HAP-1 (cell line): ENCODE measurements around the gene C1orf226.

Experiments used
- DNase-seq, 2 experiments: peaks; one replicate each; pipeline ENCODE4 v3.0.0-alpha.2; 2016 to 2020; ENCODE audit warnings: low spot score in 2 of 2
- H3K27me3 ChIP-seq: fragments of 250-450 bp; sonication (Bioruptor Pico); 2 replicates; pipeline ENCODE4 v1.5.1; 2020; ENCODE audit warnings: low read depth, mild to moderate bottlenecking, moderate library complexity
- H3K36me3 ChIP-seq: fragments of 250-450 bp; sonication (Bioruptor Pico); replicated peaks from 2 replicates; pipeline ENCODE4 v1.5.1; 2020; ENCODE audit warnings: mild to moderate bottlenecking
- H3K4me1 ChIP-seq: fragments of 250-450 bp; sonication (Bioruptor Pico); 2 replicates; pipeline ENCODE4 v1.5.1; 2020; ENCODE audit warnings: mild to moderate bottlenecking
- H3K4me3 ChIP-seq: fragments of 250-450 bp; sonication (Bioruptor Pico); 2 replicates; pipeline ENCODE4 v1.5.1; 2020; ENCODE audit warnings: mild to moderate bottlenecking, moderate library complexity
- H3K9me3 ChIP-seq: fragments of 250-450 bp; sonication (Bioruptor Pico); 2 replicates; pipeline ENCODE4 v1.5.1; 2020; ENCODE audit warnings: mild to moderate bottlenecking, moderate library complexity
- in situ Hi-C: fragments of 300-500 bp; cut with MboI; formaldehyde crosslinking; loops from 3 replicates; pipeline ENCODE4 v1.14.3; 2020; ENCODE audit warnings: low sequenced_read_pairs, inconsistent platforms, mixed read lengths

C1orf226 gene

DNA sequence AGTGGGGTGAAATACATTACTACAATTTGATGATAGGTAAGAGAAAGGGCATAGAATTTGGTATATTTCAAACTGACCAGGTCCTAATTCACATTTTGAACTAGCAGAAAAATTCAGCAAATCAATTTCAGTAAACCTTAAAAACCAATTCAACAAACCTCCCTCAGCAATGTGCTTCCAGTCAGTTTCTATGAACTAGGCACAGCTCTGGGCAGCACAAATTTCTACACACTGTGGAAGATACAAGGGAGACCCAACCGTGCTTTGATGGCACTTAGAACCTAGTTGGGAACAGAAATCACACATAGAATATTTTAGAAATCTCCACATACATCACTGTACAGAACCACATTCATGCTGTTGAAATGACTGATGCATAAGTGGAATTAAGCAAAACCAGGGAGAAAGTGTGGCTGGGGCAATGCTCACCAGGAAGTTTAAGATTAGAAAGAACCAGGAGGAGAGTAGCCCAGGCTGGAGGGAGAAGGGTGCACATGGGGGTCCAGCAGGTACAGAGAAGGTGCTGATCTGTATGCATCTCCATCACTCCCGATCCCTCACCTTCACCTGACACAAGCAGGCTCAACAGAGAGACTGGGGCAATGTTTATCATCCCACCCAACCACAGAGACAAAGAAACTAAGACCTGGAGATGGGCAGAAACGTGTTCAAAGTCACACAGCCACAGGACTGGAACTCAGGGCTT lies 14.8 kb downstream of the C1orf226 start:
- no peak overlapping the region for H3K4me3 ChIP-seq
- 0 out of 2 replicates have a peak, but pooled peaks cover 4% of the 10 kb centered on the region for H3K4me1 ChIP-seq
- in situ Hi-C loops, result no loop called here
- DNase-seq, result no peak
- no peaks in the 10 kb centered on the region for H3K36me3 ChIP-seq
- H3K27me3 ChIP-seq, result peaks cover 9% of the 10 kb centered on the region; the same call in 1 of the 2 replicates
- H3K9me3 ChIP-seq, result no peaks in the 10 kb centered on the region

DNA sequence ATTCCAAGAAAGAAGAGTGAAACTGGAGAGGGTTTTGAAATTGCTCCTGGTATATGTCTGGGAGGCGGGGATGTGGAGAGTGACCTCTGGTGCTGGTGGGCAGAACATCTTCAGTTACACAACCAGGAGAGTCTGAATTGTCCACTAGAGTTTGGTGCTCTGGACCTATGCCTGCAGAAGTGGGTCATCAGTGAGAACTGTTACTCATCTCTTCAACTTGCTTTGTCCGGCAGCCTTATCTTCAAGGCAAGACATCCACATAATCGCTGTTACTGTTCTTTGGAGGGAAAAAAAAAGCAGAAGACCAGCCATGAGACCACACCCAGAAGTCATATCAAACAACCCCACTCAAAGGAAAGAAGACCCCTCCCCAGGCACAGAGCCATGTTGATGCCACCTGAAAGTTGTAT lies 15.5 kb downstream of the C1orf226 start:
- Histone ChIP-seq H3K27me3 (peaks cover 9% of the 10 kb centered on the region; the same call in 1 of the 2 replicates), H3K36me3 (no peaks in the 10 kb centered on the region), H3K4me3 (no peak overlapping the region), H3K9me3 (no peaks in the 10 kb centered on the region), H3K4me1 (0 out of 2 replicates have a peak, but pooled peaks cover 4% of the 10 kb centered on the region)
- in situ Hi-C loops, result no loop called here
- DNase-seq, result no peak

DNA sequence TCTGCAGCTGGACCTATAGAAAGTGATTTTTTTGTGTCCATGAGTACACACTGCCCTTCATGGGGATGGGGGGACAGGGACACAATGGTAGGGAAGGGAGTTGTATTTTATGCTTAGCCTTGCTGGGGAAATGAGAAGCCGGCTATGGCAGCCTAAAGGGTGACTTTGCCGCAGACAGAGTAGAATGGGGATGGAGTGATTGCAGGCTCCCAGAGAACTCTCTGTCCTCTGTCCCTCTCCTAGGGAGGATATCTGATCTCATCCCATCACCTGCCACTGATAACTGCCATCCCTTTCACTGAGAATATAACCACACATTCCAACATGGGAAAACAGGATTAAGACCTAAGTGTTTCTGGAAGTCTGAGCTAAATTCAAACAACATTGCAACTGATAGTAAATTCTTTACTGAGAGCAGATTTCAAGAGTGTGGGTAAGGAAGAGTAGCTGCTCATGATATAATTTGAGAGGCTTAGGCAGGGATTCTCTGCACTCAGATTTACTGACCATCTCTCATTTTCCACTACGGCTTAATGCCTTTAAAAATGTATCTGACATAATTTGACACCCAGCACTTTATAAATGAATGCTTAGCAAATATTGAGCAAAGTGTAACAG lies 16.5 kb downstream of the C1orf226 start:
- DNase-seq, result no peak
- in situ Hi-C loops, result no loop called here
- Histone ChIP-seq H3K4me1 (0 out of 2 replicates have a peak, but pooled peaks cover 4% of the 10 kb centered on the region), H3K36me3 (no peaks in the 10 kb centered on the region), H3K27me3 (peaks cover 9% of the 10 kb centered on the region; the same call in 1 of the 2 replicates), H3K9me3 (no peaks in the 10 kb centered on the region), H3K4me3 (no peak overlapping the region)

DNA sequence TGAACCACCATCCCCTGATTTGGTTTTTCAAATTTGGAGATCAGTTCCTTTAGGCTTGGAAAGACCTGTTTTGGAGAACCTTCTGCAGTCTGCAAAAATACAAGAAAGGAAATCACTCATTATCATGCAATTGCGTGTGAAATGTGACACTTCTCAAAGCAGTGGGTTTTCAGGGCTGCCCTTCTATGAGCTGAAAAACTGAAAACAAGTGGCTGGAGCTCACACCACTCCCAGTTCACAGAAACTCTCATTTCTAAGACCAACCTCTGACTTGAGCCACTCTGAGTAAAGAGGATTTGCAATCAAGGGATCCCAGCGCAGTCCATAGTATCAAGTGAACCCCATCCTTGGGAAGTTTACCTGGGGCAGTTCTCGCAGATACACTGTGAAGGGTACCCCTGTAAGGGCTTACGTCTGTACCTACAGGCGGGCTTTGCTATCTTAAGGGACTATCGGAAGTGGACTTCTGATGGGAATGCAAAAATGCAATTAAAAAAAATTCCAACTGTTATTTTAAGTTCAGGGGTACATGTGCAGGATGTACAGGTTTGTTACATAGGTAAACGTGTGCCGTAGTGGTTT lies 17.6 kb downstream of the C1orf226 start:
- in situ Hi-C loops, result no loop called here
- DNase-seq, result peak in 1 of 2 experiments; percentile 5
- Histone ChIP-seq H3K4me1 (0 out of 2 replicates have a peak, but pooled peaks cover 4% of the 10 kb centered on the region), H3K27me3 (peaks cover 9% of the 10 kb centered on the region; the same call in 1 of the 2 replicates), H3K36me3 (no peaks in the 10 kb centered on the region), H3K9me3 (no peaks in the 10 kb centered on the region), H3K4me3 (no peak overlapping the region)

DNA sequence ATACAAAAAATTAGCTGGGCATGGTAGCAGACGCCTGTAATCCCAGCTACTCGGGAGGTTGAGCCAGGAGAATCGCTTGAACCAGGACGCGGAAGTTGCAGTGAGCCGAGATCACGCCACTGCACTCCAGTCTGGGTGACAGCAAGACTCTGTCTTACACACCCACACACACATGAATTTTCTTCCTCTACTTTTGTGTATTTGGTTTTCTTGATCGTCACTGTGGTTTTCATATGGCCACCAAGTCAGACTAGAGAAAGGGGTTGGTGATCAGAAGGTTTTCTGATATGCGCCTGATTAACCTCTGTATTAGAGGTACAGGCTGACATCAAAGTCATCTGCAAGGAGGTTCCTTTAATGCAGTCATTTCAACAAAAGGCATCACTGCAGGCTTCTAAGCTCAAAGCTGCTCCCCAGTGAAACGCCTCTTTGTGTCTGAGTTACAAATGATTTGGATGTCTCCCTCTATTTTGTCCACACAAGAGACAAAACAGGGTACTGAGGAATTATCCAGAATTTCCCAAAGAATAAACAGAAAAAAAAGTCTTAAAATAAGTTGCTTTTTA lies 19.3 kb downstream of the C1orf226 start:
- H3K4me3 ChIP-seq, result no peak overlapping the region

DNA sequence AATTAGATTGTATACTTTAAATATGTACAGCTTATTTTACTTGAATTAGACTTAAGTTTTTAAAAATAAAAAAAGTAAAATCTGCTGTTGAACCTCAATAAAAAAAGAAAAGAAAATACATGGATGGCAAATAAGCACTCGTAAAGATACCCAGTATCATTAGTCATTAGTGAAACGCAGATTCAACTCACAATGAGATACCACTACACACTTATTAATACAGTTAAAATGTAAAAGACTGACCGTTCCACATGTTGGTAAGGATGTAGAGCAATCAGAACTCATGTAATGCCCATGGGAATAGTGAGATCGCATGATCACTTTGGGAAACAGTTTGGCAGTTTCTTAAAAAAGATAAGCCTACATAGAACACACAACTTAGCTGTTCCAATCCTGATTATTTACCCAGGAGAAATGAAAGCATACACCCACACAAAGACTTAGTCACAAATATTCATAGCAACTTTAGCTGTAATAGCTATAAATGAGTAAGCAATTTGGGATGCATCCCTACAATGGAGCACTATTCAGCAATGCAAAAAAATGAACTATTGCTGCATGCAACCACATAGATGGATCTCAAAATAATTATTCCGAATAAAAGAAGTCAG lies 23.1 kb downstream of the C1orf226 start:
- no peaks in the 10 kb centered on the region for H3K27me3 ChIP-seq
- H3K36me3 ChIP-seq, result no peaks in the 10 kb centered on the region
- H3K4me3 ChIP-seq, result no peak overlapping the region
- H3K4me1 ChIP-seq, result no peaks in the 10 kb centered on the region
- H3K9me3 ChIP-seq, result no peaks in the 10 kb centered on the region
- in situ Hi-C loops, result no loop called here
- no peak for DNase-seq

More for the DNA sequence above, 19.3 kb downstream of the C1orf226 start:
- Histone ChIP-seq H3K9me3 (no peaks in the 10 kb centered on the region), H3K36me3 (no peaks in the 10 kb centered on the region), H3K4me1 (0 out of 2 replicates have a peak, but pooled peaks cover 4% of the 10 kb centered on the region), H3K27me3 (peaks cover 5% of the 10 kb centered on the region; the same call in 1 of the 2 replicates)
- in situ Hi-C loops, result no loop called here
- no peak for DNase-seq

DNA sequence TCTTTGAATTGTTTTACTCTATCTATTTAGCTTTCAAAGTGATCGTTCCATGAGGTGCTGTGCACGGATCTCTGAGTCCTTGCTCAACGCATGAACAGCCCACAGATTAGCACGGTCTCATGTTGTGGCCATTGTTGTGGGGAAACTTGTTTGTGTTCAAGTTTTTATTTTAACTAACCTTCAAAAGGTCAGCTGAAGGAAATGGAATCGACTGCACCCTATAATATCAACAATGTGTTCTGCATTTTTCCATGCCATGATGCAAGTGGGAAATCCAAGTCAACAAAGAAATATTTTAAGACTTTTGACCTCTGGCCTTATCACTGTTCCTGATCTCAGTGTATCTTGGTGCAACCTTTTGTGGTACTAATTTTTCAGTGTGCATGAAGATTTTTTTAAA lies 24.3 kb downstream of the C1orf226 start:
- Histone ChIP-seq H3K4me1 (no peaks in the 10 kb centered on the region), H3K9me3 (no peaks in the 10 kb centered on the region), H3K36me3 (no peaks in the 10 kb centered on the region), H3K27me3 (no peaks in the 10 kb centered on the region), H3K4me3 (no peak overlapping the region)
- in situ Hi-C loops, result no loop called here
- DNase-seq, result no peak

DNA sequence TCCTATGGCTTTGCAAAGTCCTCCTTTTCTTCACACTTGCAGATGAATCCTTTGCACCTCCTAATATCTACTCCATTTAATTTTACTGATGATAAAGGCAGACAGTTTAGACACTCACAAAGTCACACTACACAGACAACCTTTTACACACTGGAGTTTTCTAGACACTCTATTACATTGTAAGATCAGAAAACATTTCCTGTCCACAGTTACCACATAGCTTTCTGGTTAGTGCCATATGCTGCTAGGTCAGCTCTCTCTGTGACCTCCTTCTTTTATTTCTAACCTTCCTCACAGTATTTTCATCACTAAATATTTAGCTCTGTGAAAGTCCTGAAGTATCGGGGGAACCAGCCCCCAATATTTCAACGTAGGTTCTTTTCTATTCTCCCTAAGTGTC lies 25.3 kb downstream of the C1orf226 start:
- Histone ChIP-seq H3K4me1 (no peaks in the 10 kb centered on the region), H3K36me3 (no peaks in the 10 kb centered on the region), H3K9me3 (no peaks in the 10 kb centered on the region), H3K27me3 (no peaks in the 10 kb centered on the region), H3K4me3 (no peak overlapping the region)
- no peak for DNase-seq
- in situ Hi-C loops, result no loop called here

DNA sequence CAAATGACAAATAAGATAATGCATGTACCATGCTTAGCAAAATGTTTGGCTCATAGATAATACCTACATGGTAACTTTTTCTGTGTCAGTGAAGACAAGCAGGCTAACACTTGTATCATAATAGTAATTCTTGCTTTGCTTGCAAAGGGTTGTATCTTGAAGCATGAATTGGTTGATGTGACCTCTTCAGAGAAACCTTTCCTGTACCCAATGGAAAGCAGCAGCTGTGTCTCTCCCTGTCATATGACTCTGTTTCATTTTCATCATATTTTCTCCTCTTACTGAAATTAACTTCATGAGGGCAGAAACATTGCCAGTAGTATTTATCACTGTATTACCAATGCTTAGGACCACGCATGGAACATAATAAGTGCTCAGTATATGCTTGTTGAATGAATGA lies 26.0 kb downstream of the C1orf226 start:
- Histone ChIP-seq H3K27me3 (no peaks in the 10 kb centered on the region), H3K9me3 (no peaks in the 10 kb centered on the region), H3K4me3 (no peak overlapping the region), H3K4me1 (no peaks in the 10 kb centered on the region), H3K36me3 (no peaks in the 10 kb centered on the region)
- in situ Hi-C loops, result no loop called here
- no peak for DNase-seq

DNA sequence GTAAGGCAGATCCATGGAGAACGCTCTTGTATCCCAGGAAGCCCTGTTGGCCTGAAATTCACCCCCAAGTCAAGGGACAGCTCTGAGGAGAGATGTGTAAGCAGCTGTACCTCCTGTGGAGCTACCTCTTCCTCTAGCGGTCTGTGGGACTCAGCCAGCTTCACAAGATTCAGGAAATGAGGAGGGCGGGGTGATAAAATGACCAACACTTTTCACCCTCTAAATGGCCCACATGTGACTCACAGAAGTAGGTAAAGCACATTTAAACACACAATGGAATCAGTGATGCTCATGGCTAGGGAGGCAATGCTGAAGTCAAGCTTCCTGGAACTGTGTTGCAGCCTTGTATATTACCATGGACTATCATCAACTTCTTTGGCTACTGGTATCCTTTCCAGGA lies 30.5 kb downstream of the C1orf226 start, which contains the start of gene SH2D1B:
TSS of gene SH2D1B (minus strand) at position 135 of the 400 bp plus-strand sequence. CDS start at position 15, 120 bp downstream.
- in situ Hi-C loops, result no loop called here
- H3K4me3 ChIP-seq, result no peak within 1 kb of the TSS
- no peaks in the 10 kb centered on the region for H3K27me3 ChIP-seq
- H3K9me3 ChIP-seq, result no peaks in the 10 kb centered on the region
- DNase-seq, result no peak
- H3K36me3 ChIP-seq, result no peaks in the 10 kb centered on the region
- H3K4me1 ChIP-seq, result no peaks in the 10 kb centered on the region

DNA sequence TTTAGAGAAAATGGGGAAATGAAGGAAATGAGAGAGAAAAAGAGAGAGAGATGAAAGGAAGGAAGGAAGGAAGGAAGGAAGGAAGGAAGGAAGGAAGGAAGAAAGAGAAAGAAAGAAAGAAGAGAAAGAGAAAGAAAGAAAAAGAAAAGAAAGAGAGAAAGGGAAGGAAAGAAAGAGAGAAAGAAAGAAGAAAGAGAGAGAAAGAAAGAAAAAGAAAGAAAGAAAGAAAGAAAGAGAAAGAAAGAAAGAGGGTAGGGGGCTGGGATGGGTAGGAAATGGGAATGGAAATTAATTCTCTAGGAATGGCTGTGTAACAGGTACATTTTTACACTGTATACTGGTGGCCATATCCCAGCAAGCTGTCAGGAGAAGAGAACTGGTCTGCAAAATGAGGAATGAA lies 34.7 kb downstream of the C1orf226 start:
- in situ Hi-C loops, result no loop called here
- Histone ChIP-seq H3K9me3 (no peaks in the 10 kb centered on the region), H3K4me3 (no peak overlapping the region), H3K27me3 (no peaks in the 10 kb centered on the region), H3K36me3 (no peaks in the 10 kb centered on the region), H3K4me1 (no peaks in the 10 kb centered on the region)
- no peak for DNase-seq

DNA sequence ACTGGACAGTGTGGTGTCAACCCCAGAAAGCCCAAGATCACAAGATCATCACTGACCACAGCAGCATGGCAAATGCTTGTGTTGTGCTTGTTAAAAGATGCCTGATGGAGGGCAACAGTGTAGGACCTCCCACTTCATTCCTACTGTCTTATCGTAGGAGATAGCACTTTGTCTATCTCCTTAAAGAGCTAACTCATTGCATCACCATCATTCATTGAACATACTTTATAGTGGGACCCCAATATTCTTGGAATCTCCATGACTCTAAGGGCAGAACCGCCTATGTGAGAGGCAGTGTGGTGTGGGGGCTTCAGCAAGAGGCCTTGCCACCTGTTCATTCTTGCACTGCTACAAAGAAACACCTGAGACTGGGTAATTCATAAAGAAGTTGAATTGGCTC lies 35.4 kb downstream of the C1orf226 start:
- H3K36me3 ChIP-seq, result no peaks in the 10 kb centered on the region
- H3K4me1 ChIP-seq, result no peaks in the 10 kb centered on the region
- in situ Hi-C loops, result no loop called here

DNA sequence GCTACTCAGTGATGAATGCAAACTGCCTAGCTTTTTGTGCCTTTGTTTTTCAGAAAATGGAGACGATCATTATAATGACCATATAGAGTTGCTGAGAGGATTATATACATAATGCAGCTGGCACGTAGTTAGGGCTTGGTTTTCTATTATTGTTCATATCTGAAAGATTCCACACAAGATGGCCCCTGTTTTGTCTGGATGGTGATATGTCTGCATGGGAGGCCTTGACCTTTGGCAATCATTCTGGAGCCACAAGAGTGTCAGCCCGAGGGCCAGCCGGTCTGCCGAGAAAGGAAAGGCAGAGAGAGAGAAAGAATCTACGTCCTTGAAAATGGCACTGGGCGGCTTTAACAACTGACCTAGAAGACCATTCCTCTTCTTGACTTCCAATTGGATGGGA lies 36.1 kb downstream of the C1orf226 start:
- Histone ChIP-seq H3K27me3 (no peaks in the 10 kb centered on the region), H3K4me3 (no peak overlapping the region), H3K9me3 (no peaks in the 10 kb centered on the region), H3K4me1 (no peaks in the 10 kb centered on the region), H3K36me3 (no peaks in the 10 kb centered on the region)
- no peak for DNase-seq
- in situ Hi-C loops, result no loop called here

More for the DNA sequence above, 35.4 kb downstream of the C1orf226 start:
- no peak overlapping the region for H3K4me3 ChIP-seq
- no peaks in the 10 kb centered on the region for H3K27me3 ChIP-seq
- no peaks in the 10 kb centered on the region for H3K9me3 ChIP-seq
- DNase-seq, result no peak
